Neural progenitor cell (in vitro differentiated cells): ENCODE data around the gene TMEM30A. TPM values are rescaled to one million over a fixed set of nuclear protein-coding genes. Genes with fewer than 3 reads are reported as not detected.

Experiments
- DNase-seq: peaks from one replicate; pipeline ENCODE4 v3.0.0-alpha.2; 2016; ENCODE audit warnings: low spot score
- H2AFZ ChIP-seq: fragments of 200-600 bp; sonication (generic); replicated peaks from 2 replicates; pipeline ENCODE4 v1.6.1; 2016; ENCODE audit warnings: antibody characterized with exemption
- H3F3A ChIP-seq: fragments of 200-600 bp; sonication (generic); 2 replicates; pipeline ENCODE4 v1.6.1; 2016; ENCODE audit warnings: antibody characterized with exemption, low read depth
- H3K27ac ChIP-seq: fragments of 200-600 bp; sonication (generic); 2 replicates; pipeline ENCODE4 v1.5.1; 2016; ENCODE audit warnings: mild to moderate bottlenecking
- H3K27me3 ChIP-seq: fragments of 200-600 bp; sonication (generic); 2 replicates; pipeline ENCODE4 v1.6.1; 2016; ENCODE audit warnings: mild to moderate bottlenecking, moderate library complexity
- H3K36me3 ChIP-seq: fragments of 200-600 bp; sonication (generic); 2 replicates; pipeline ENCODE4 v1.5.1; 2016
- H3K4me1 ChIP-seq: fragments of 200-600 bp; sonication (generic); 2 replicates; pipeline ENCODE4 v1.6.1; 2016; ENCODE audit warnings: mixed run types
- H3K4me2 ChIP-seq: fragments of 200-600 bp; sonication (generic); 2 replicates; pipeline ENCODE4 v1.6.1; 2016
- H3K4me3 ChIP-seq: fragments of 200-600 bp; sonication (generic); 2 replicates; pipeline ENCODE4 v1.5.1; 2016
- H3K79me2 ChIP-seq: fragments of 200-600 bp; sonication (generic); 2 replicates; pipeline ENCODE4 v1.6.1; 2016; ENCODE audit warnings: low read depth
- H3K9ac ChIP-seq: fragments of 200-600 bp; sonication (generic); 2 replicates; pipeline ENCODE4 v1.6.1; 2016
- H3K9me3 ChIP-seq: fragments of 200-600 bp; sonication (generic); 2 replicates; pipeline ENCODE4 v1.5.1; 2016; ENCODE audit warnings: low read depth
- H4K20me1 ChIP-seq: fragments of 200-600 bp; sonication (generic); 2 replicates; pipeline ENCODE4 v1.6.1; 2016; ENCODE audit warnings: low read depth
- H3K27ac Mint-ChIP-seq: 3 replicates; pipeline ENCODE4 v1.8.0; 2021; ENCODE audit warnings: mixed read lengths
- H3K27me3 Mint-ChIP-seq: 2 replicates; pipeline ENCODE4 v1.8.0; 2022; ENCODE audit warnings: low read depth, mild to moderate bottlenecking, inconsistent platforms, moderate library complexity, mixed read lengths; ENCODE audit not compliant: insufficient read depth
- H3K36me3 Mint-ChIP-seq: 3 replicates; pipeline ENCODE4 v1.8.0; 2021; ENCODE audit warnings: mixed read lengths
- H3K4me1 Mint-ChIP-seq: 3 replicates; pipeline ENCODE4 v1.8.0; 2021; ENCODE audit warnings: mixed read lengths
- H3K4me3 Mint-ChIP-seq: 3 replicates; pipeline ENCODE4 v1.8.0; 2021; ENCODE audit warnings: mild to moderate bottlenecking, moderate library complexity, mixed read lengths
- H3K9me3 Mint-ChIP-seq: 3 replicates; pipeline ENCODE4 v1.8.0; 2020; ENCODE audit warnings: mixed read lengths
- CTCF ChIP-seq: fragments of 200-600 bp; sonication (generic); IDR thresholded peaks from 2 replicates; pipeline ENCODE4 v1.5.1; 2017; ENCODE audit warnings: antibody characterized with exemption, mild to moderate bottlenecking
- EZH2 ChIP-seq: fragments of 200-600 bp; sonication (generic); IDR thresholded peaks from 2 replicates; pipeline ENCODE4 v1.6.1; 2017; ENCODE audit warnings: antibody characterized with exemption, mild to moderate bottlenecking, moderate library complexity
- EZH2phosphoT487 ChIP-seq: fragments of 200-600 bp; sonication (generic); IDR thresholded peaks from 2 replicates; pipeline ENCODE4 v1.6.1; 2017; ENCODE audit warnings: antibody characterized with exemption
- total RNA-seq: library from RNA; depleted of rRNA; stranded (reverse); fragments of >200 nt; gene quantifications from 2 replicates; pipeline ENCODE4 v1.2.3, GENCODE V29; 2015; ENCODE audit warnings: low replicate concordance

TMEM30A gene
- total RNA-seq, 1 donor from 2014 or later, result 86.0 TPM

- Mint-ChIP-seq H3K9me3 (no peaks in the 10 kb centered on the region), H3K4me1 (no peaks in the 10 kb centered on the region), H3K27me3 (no peaks in the 10 kb centered on the region), H3K36me3 (peaks cover 12% of the 10 kb centered on the region), H3K27ac (no peak overlapping the region), H3K4me3 (no peak overlapping the region)
- Histone ChIP-seq H3F3A (peaks cover 19% of the 10 kb centered on the region), H3K4me2 (no peak overlapping the region), H3K27ac (peak overlapping the region; percentile 40), H3K9ac (no peak overlapping the region), H3K79me2 (peaks cover 88% of the 10 kb centered on the region), H3K4me3 (no peak overlapping the region), H3K36me3 (peaks cover 6% of the 10 kb centered on the region), H2AFZ (no peak overlapping the region), H3K4me1 (peaks cover 12% of the 10 kb centered on the region), H3K9me3 (no peaks in the 10 kb centered on the region), H4K20me1 (peaks cover 9% of the 10 kb centered on the region), H3K27me3 (no peaks in the 10 kb centered on the region)
- no peak for TF ChIP-seq CTCF
- TF ChIP-seq EZH2, result no peak
- no peak for TF ChIP-seq EZH2phosphoT487
- DNase-seq, result no peak
Observed at GRCh38 chr6:75268121-75268987, 16.2 kb downstream of the TMEM30A start.

- peak overlapping the region; percentile 40 for H3K27ac ChIP-seq
- H3K27me3 Mint-ChIP-seq, result no peaks in the 10 kb centered on the region
- H3K9ac ChIP-seq, result no peak overlapping the region
- no peaks in the 10 kb centered on the region for H3K36me3 ChIP-seq
- TF ChIP-seq EZH2phosphoT487 (no peak), EZH2 (no peak), CTCF (no peak)
- H3K4me1 Mint-ChIP-seq, result no peaks in the 10 kb centered on the region
- no peaks in the 10 kb centered on the region for H3K27me3 ChIP-seq
- H3K4me3 Mint-ChIP-seq, result no peak overlapping the region
- H3K79me2 ChIP-seq, result peaks cover 85% of the 10 kb centered on the region
- H4K20me1 ChIP-seq, result peaks cover 9% of the 10 kb centered on the region
- H3K9me3 ChIP-seq, result no peaks in the 10 kb centered on the region
- H3K4me2 ChIP-seq, result peak overlapping the region; percentile 11
- H3K9me3 Mint-ChIP-seq, result no peaks in the 10 kb centered on the region
- no peak for DNase-seq
- peaks cover 8% of the 10 kb centered on the region for H3K36me3 Mint-ChIP-seq
- H2AFZ ChIP-seq, result no peak overlapping the region
- H3K4me3 ChIP-seq, result no peak overlapping the region
- no peak overlapping the region for H3K27ac Mint-ChIP-seq
- peaks cover 19% of the 10 kb centered on the region for H3F3A ChIP-seq
- H3K4me1 ChIP-seq, result peaks cover 12% of the 10 kb centered on the region
Observed at GRCh38 chr6:75267461-75267860, 17.1 kb downstream of the TMEM30A start.

DNA sequence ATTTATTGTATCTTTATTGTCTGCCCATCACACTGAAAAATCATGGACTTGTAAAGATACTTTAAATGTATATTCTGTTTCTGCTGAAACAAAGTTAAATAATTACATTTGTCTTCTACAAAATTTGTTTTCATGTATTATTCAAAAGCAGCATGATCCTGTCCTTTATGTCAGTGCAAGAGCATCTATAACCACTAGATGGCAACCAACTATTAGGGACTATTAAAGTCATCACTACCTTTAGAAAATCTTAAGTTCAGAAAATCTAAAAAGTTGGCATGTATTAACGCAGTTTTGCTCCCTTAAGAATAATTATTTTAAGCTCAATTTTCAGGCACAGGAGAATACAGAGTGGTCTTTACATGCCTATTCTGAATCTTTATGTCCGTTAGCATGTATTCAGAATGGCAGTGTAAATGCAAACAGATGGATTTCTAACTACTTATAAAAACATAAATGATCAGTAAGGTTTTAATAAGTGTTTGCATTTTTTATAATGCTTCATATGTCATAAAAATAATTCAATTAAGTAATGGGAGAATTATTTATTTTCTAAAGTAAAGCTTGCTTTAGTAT is 17.8 kb downstream of the TMEM30A start:
- no peak overlapping the region for H3K27ac Mint-ChIP-seq
- H3K79me2 ChIP-seq, result peaks cover 80% of the 10 kb centered on the region

More for the DNA sequence above, 17.8 kb downstream of the TMEM30A start:
- no peaks in the 10 kb centered on the region for H3K27me3 ChIP-seq
- no peaks in the 10 kb centered on the region for H3K36me3 ChIP-seq
- H3K4me1 Mint-ChIP-seq, result no peaks in the 10 kb centered on the region
- no peaks in the 10 kb centered on the region for H3K9me3 ChIP-seq
- peaks cover 4% of the 10 kb centered on the region for H3K36me3 Mint-ChIP-seq
- H3K9me3 Mint-ChIP-seq, result no peaks in the 10 kb centered on the region
- no peak overlapping the region for H3K27ac ChIP-seq
- no peak overlapping the region for H2AFZ ChIP-seq
- H3F3A ChIP-seq, result peaks cover 19% of the 10 kb centered on the region
- no peaks in the 10 kb centered on the region for H3K27me3 Mint-ChIP-seq
- no peak overlapping the region for H3K4me3 ChIP-seq
- H4K20me1 ChIP-seq, result peaks cover 9% of the 10 kb centered on the region
- H3K4me3 Mint-ChIP-seq, result no peak overlapping the region
- no peak overlapping the region for H3K4me2 ChIP-seq
- TF ChIP-seq CTCF (peak; percentile 90), EZH2 (no peak), EZH2phosphoT487 (no peak)
- H3K9ac ChIP-seq, result no peak overlapping the region
- H3K4me1 ChIP-seq, result peaks cover 12% of the 10 kb centered on the region
- DNase-seq, result peak; percentile 61
